H1 (cell line): ENCODE data around the gene CPZ.

Experiments
- BACH1 ChIP-seq: IDR thresholded peaks from 2 replicates; pipeline ENCODE4 v1.6.1; 2012; ENCODE audit warnings: low read length, improper control_type of control experiment
- CBX5 ChIP-seq: fragments of 300-800, 300-1000 bp; sonication (generic); IDR thresholded peaks from 2 replicates; pipeline ENCODE4 v1.7.1; 2016; ENCODE audit warnings: antibody characterized with exemption, low read length, low read depth
- CHD2 ChIP-seq: IDR thresholded peaks from 2 replicates; pipeline ENCODE4 v1.6.1; 2012; ENCODE audit warnings: low read length, improper control_type of control experiment
- EP300 ChIP-seq, 2 experiments: IDR thresholded peaks; 1 replicate in 1 of 2; 2 replicates in 1 of 2; pipeline ENCODE4 v1.6.1; 2011 to 2012; ENCODE audit warnings: low read depth in 2 of 2, low read length in 2 of 2, mild to moderate bottlenecking in 2 of 2, borderline replicate concordance in 1 of 2, inconsistent platforms in 1 of 2, moderate library complexity in 1 of 2
- GTF2F1 ChIP-seq: IDR thresholded peaks from 2 replicates; pipeline ENCODE4 v1.6.1; 2012; ENCODE audit warnings: low read depth, low read length, improper control_type of control experiment, borderline replicate concordance
- KDM1A ChIP-seq: fragments of 200-600, 300-600 bp; sonication (generic); IDR thresholded peaks from 2 replicates; pipeline ENCODE4 v1.7.1; 2016; ENCODE audit warnings: mild to moderate bottlenecking, low read length, borderline replicate concordance
- POLR2A ChIP-seq, 2 experiments: IDR thresholded peaks; 1 replicate in 1 of 2; 2 replicates in 1 of 2; pipeline ENCODE4 v1.6.1; 2011; ENCODE audit warnings: low read depth in 2 of 2, low read length in 2 of 2, mild to moderate bottlenecking in 2 of 2; ENCODE audit errors: control extremely low read depth in 1 of 2
- POLR2AphosphoS5 ChIP-seq: IDR thresholded peaks from 2 replicates; pipeline ENCODE4 v1.6.1; 2011; ENCODE audit warnings: low read depth, low read length
- RFX5 ChIP-seq: IDR thresholded peaks from 2 replicates; pipeline ENCODE4 v1.6.1; 2011; ENCODE audit warnings: low read depth, low read length, improper control_type of control experiment, borderline replicate concordance
- TCF12 ChIP-seq: IDR thresholded peaks from 2 replicates; pipeline ENCODE4 v1.6.1; 2011; ENCODE audit warnings: low read depth, mild to moderate bottlenecking, low read length
- ZNF274 ChIP-seq: IDR thresholded peaks from 2 replicates; pipeline ENCODE4 v1.7.0; 2012; ENCODE audit warnings: low read length, borderline replicate concordance; ENCODE audit errors: extremely low read depth
- TF ChIP-seq, protein P1 (sequence below), 3 experiments: IDR thresholded peaks; 1 replicate in 2 of 3; 2 replicates in 1 of 3; pipeline versions ENCODE4 v1.5.1 to v1.6.1; 2011; ENCODE audit warnings: low read length in 3 of 3, mild to moderate bottlenecking in 3 of 3, inconsistent platforms in 2 of 3, low read depth in 1 of 3, moderate library complexity in 1 of 3; ENCODE audit not compliant: insufficient read depth in 1 of 3; ENCODE audit errors: control extremely low read depth in 1 of 3

DNA sequence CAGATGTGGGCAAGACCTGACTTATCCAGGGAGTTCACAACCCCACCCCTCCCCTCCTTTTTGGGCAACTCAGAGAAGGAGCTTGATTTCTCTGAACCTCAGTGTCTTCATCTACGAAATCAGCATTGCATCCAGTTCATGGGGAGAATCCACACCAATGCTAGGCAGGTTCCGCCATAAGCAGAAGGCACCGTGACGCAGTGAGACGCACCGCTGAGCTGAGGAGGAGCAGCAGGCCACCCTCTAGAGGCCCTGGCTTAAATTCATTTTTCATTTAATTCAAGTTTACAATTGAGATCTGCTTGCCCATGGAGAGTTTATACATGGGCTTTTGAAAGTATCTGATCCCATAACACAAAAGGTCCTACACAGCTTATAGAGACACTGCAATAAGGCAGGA lies 55.7 kb downstream of the CPZ start:
- TF ChIP-seq RFX5, result no peak
- TF ChIP-seq EP300 (IDR thresholded peaks at IDR 0.05; ENCODE audit: borderline replicate concordance in 1 of 2, low read depth in 2 of 2, low read length in 2 of 2), result no peak
- TF ChIP-seq, protein P1, sequence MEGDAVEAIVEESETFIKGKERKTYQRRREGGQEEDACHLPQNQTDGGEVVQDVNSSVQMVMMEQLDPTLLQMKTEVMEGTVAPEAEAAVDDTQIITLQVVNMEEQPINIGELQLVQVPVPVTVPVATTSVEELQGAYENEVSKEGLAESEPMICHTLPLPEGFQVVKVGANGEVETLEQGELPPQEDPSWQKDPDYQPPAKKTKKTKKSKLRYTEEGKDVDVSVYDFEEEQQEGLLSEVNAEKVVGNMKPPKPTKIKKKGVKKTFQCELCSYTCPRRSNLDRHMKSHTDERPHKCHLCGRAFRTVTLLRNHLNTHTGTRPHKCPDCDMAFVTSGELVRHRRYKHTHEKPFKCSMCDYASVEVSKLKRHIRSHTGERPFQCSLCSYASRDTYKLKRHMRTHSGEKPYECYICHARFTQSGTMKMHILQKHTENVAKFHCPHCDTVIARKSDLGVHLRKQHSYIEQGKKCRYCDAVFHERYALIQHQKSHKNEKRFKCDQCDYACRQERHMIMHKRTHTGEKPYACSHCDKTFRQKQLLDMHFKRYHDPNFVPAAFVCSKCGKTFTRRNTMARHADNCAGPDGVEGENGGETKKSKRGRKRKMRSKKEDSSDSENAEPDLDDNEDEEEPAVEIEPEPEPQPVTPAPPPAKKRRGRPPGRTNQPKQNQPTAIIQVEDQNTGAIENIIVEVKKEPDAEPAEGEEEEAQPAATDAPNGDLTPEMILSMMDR (IDR thresholded peaks at IDR 0.05; ENCODE audit: control extremely low read depth in 1 of 3, insufficient read depth in 1 of 3, low read depth in 1 of 3, low read length in 3 of 3), result no peak
- TF ChIP-seq BACH1, result no peak
- TF ChIP-seq CBX5, result no peak
- no peak for TF ChIP-seq GTF2F1
- no peak for TF ChIP-seq POLR2A (IDR thresholded peaks at IDR 0.05; ENCODE audit: control extremely low read depth in 1 of 2, low read depth in 2 of 2, low read length in 2 of 2)
- no peak for TF ChIP-seq POLR2AphosphoS5
- TF ChIP-seq CHD2, result no peak
- no peak for TF ChIP-seq ZNF274
- TF ChIP-seq KDM1A, result no peak
- no peak for TF ChIP-seq TCF12
